Thoracic aorta endothelial cell (primary cell): ENCODE measurements around the gene ZNF69. TPM values are rescaled to one million over a fixed set of nuclear protein-coding genes. Genes with fewer than 3 reads are reported as not detected.

Experiments
- total RNA-seq: library from RNA; depleted of rRNA; stranded (reverse); fragments of >200 nt; gene quantifications from 2 replicates; pipeline ENCODE4 v1.2.3, GENCODE V29; 2012

The ZNF69 gene
- total RNA-seq = 1.4 and 6.8 TPM in 2 replicates

DNA sequence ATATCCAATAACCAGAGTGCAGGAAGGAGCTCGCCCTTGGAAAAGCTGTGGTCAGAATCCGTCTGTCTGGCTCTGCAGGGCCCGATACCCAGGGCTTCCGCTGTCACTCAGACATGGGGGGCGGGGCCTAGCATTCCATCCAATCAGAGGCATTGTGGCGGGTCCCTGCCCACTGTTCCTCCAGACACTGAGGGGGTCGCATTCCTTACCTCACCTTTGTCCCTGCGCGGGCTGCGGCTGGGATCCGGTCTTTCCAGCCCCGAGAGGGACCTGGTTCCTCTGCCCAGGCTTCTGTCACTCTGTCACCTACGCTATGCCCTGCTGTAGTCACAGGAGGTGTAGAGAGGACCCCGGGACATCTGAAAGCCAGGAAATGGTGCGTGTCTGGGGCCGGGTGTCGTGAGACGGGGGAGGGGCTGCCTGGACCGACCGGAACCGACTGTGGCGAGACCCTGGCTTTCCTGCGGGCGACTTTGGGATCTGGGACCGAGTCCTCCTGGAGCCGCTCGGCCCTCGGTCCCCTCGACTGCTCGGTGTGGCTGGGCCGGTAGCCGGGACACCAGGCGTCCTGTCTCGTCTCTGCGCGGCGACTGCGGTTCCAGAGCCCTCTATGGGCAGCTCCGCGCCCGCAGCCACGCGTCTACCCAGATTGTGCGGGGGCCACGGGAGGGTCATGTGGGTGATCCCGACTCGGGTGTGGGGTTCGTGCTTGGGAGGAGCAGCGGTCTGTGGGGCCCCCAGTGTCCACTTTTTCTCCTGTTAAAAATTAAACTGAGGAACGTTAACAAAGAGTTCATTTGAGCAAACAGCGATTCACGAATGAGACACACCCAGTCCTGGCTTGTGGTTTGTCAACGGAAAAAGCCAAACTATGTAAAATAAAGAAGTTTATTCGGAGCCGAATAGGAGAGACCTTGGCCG is at the start of gene ZNF69:
Gene ZNF69 (plus strand): TSS at position 172 of the 921 bp plus-strand sequence. CDS start 142 bp downstream, at position 314.

DNA sequence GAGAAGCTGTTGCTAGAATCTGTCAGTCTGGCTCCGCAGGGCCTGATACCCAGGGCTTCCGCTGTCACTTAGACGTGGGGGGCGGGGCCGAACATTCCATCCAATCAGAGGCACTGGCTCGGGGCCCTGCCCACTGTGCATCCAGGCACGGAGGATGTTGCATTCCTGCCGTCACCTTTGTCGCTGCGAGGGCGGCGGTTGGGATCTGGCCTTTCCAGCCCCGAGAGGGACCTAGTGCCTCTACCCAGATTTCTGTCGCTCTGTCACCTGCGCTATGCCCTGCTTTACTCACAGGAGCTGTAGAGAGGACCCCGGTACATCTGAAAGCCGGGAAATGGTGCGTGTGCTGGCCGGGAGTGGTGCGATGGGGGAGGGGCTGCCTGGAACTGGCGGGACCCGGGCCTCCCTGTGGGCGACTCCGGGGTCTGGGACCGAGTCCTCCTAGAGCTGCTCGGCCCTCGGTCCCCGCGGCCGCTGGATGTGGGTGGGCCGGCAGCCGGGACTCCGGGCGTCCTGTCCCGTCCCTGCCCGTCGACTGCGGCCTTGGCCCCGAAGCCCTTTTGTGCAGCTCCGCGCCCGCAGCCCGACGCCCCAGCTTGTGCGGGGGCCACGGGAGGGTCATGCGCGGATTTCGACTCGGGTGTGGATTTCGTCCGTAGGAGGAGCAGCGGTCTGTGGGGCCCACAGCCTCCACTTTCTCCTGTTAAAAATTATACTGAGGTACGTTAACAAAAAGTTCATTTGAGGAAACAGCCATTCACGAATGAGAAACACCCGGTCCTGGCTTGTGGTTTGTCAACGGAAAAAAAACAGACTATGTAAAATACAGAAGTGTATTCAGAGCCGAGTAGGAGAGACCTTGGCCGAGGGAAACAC is 38.8 kb upstream of the ZNF69 start, which contains the start of gene ZNF439:
Gene ZNF439 (plus strand): TSS at position 133 of the 876 bp plus-strand sequence. CDS start 142 bp downstream, at position 275.

DNA sequence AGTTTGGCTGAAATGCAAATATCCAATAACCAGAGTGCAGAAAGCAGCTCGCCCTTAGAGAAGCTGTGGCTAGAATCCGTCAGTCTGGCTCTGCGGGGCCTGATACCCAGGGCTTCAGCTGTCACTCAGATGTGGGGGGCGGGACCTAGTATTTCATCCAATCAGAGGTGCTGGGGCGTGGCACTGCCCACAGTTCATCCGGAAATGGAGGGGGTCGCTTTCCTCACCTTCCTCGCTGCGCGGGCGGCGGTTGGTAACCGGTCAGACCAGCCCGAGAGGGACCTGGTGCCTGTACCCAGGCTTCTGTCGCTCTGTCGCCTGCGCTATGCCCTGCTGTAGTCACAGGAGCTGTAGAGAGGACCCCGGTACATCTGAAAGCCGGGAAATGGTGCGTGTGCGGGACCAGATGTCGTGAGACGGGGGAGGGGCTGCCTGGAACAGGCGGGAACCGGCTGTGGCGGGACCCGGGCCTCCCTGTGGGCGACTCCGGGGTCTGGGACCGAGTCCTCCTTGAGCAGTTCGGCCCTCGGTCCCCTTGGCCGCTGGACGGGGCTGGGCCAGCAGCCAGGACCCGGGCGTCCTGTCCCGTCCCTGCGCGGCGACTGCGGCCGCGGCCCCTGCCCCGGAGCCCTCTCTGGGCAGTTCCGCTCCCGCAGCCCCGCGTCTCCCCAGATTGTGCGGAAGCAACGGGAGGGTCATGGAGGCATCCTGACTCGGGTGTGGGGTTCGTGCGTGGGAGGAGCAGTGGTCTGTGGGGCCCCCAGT is 37.5 kb downstream of the ZNF69 start, which contains the start of gene ZNF700:
Gene ZNF700 (plus strand): TSS at position 222 of the 765 bp plus-strand sequence. CDS start 104 bp downstream, at position 326.

Other genes starting within 250 kb of the ZNF69 start
- 6.4 and 6.9 TPM in 2 replicates for gene ZNF823, start 148.8 kb upstream of the ZNF69 start, total RNA-seq
- 7.2 and 7.6 TPM in 2 replicates for gene ZNF441, start 120.8 kb upstream of the ZNF69 start, total RNA-seq
- 0.65 and 0.93 TPM in 2 replicates for gene ZNF491, start 89.3 kb upstream of the ZNF69 start, total RNA-seq
- 12.4 TPM in 2 replicates for gene ZNF440, start 73.5 kb upstream of the ZNF69 start, total RNA-seq
- gene ZNF439, start 39.1 kb upstream of the ZNF69 start, total RNA-seq = 0.29 and 0.66 TPM in 2 replicates
- gene ZNF700, start 37.3 kb downstream of the ZNF69 start, total RNA-seq = 9.4 and 9.7 TPM in 2 replicates
- 0.57 and 1.3 TPM in 2 replicates for gene ZNF763, start 77.3 kb downstream of the ZNF69 start, total RNA-seq
- gene ZNF433, start 147.9 kb downstream of the ZNF69 start, total RNA-seq = 1.9 and 4.5 TPM in 2 replicates
- gene ZNF878, start 165.2 kb downstream of the ZNF69 start, total RNA-seq = 0.29 and 0.80 TPM in 2 replicates
- 2.7 and 3.3 TPM in 2 replicates for gene ZNF844, start 176.9 kb downstream of the ZNF69 start, total RNA-seq